Testis (tissue), 2 donors: ENCODE measurements around the gene CSF2RB.

Experiments used
- POLR2A ChIP-seq: fragments of 450-650 bp; IDR thresholded peaks from one replicate; pipeline ENCODE4 v1.6.1; 2017; ENCODE audit warnings: antibody characterized with exemption, mild to moderate bottlenecking, moderate library complexity
- TF ChIP-seq, protein P1 (sequence below), 3 experiments: fragments of 450-650 bp in 2 of 3; fragments of 200-600 bp in 1 of 3; sonication (generic) in 1 of 3; IDR thresholded peaks; one replicate each; pipeline ENCODE4 v1.5.1; 2016 to 2019; ENCODE audit warnings: antibody characterized with exemption in 3 of 3, mild to moderate bottlenecking in 2 of 3, moderate library complexity in 1 of 3

- TF ChIP-seq, protein P1, sequence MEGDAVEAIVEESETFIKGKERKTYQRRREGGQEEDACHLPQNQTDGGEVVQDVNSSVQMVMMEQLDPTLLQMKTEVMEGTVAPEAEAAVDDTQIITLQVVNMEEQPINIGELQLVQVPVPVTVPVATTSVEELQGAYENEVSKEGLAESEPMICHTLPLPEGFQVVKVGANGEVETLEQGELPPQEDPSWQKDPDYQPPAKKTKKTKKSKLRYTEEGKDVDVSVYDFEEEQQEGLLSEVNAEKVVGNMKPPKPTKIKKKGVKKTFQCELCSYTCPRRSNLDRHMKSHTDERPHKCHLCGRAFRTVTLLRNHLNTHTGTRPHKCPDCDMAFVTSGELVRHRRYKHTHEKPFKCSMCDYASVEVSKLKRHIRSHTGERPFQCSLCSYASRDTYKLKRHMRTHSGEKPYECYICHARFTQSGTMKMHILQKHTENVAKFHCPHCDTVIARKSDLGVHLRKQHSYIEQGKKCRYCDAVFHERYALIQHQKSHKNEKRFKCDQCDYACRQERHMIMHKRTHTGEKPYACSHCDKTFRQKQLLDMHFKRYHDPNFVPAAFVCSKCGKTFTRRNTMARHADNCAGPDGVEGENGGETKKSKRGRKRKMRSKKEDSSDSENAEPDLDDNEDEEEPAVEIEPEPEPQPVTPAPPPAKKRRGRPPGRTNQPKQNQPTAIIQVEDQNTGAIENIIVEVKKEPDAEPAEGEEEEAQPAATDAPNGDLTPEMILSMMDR (IDR thresholded peaks at IDR 0.05) = no peak
- no peak for TF ChIP-seq POLR2A
Observed at GRCh38 chr22:36868546-36869181, 44.8 kb upstream of the CSF2RB start.
